HG03064 (cell line): Measurements from ENCODE around the gene MEDAG.

Source experiments
- ATAC-seq: cut with Tn5 transposase; IDR thresholded peaks from one replicate; pipeline ENCODE4 v1.9.1; 2021; ENCODE audit warnings: low read depth; ENCODE audit not compliant: unreplicated experiment

Gene MEDAG

DNA sequence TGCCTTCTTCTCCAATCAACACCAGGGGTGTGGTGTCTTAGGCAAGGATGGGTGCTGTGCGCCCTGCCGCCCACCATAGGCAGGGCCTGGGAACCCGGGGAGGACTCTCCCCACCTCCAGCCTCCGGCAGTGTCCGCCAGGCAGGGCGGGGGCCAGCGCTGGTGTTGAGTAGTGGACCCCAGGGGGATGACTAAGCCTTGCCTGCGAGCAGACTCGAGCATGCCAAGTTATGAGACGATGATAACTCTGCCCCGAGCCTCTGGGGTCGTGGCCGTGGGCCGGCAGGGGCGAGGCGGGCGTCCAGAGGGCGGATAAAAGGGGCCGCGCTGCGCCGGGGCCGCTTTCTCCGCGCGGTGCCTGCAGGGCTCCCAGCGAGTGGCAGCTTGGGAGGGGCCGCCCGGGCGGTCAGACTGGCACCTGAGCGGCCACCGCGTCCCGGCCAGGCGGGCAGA lies at the start of gene MEDAG:
Gene MEDAG (plus strand): TSS at position 340 of the 452 bp plus-strand sequence. CDS start 245 bp downstream, outside the sequence.
- no peak for ATAC-seq

- ATAC-seq = no peak
Observed at GRCh38 chr13:30857018-30857417, 49.1 kb upstream of the MEDAG start.

DNA sequence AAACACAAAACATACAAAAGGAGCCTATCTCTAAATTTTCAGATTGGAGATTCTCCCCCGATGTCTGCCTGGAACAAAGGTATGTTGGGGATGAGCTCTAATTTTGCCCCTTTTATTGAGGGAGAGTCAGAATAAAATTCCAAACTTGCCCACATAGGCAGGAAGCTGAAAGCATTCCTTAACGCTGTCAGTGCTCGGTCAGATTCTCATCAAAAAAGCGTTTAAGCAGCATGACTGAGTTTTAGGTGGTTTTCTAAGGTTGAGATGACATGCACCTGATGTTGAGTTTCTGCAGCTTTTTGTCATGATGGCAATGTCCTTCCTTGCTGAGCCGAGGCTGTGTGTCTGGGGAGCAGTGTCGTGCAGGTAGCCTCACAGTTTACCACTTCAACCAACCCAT lies 48.4 kb upstream of the MEDAG start:
- no peak for ATAC-seq

- ATAC-seq = no peak
Observed at GRCh38 chr13:30859326-30859725, 46.7 kb upstream of the MEDAG start.

GRCh38 chr13:30861163-30861562 lies 44.9 kb upstream of the MEDAG start:
- no peak for ATAC-seq

DNA sequence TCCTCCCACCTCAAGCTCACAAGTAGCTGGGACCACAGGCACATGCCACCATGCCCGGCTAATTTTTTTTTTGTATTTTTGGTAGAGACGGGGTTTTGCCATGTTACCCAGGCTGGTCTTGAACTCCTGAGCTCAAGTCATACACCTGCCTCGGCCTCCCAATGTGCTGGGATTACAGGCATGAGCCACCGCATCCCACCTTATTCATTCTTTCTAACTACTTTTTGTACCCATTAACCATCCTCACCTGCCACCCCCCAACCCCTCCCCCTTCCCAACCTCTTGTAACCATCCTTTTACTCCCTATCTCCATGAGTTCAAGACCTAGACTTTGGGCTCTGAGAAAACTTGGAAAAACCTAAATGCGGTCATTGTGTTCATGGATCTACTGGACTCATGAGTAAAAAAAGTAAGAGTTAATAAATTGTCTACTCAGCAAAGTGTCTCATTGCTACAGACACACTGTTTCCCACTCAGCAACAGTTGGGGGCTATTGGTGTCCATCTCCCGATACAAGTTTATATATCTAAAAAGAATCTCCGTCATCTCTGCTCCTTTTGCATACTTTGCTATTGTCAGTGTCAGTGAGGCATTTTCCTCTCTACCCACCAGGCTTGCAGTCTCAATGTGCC lies 44.1 kb upstream of the MEDAG start:
- no peak for ATAC-seq

DNA sequence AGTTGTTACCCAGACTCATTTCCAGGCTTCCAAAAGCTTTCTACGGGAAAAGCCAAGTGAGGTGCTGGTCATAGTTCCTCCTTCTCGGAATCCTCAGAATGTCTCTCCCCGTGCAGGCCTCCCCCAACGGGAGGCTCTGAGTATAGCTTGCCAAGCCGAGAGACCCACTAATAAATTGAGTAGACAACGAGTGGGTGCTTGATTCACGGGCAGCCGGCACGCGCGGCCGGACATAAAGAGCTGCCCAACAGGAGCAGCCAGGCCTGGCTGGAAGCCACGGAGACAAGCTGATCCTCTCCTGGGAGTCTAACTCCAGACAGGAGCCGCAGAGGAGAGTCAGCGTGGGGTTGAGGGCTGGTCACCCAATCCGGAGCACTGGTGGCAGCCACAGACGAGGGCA lies 43.4 kb upstream of the MEDAG start:
- no peak for ATAC-seq

GRCh38 chr13:30863231-30863630 lies 42.8 kb upstream of the MEDAG start:
- ATAC-seq = no peak

GRCh38 chr13:30863796-30864195 lies 42.3 kb upstream of the MEDAG start:
- no peak for ATAC-seq

- ATAC-seq = no peak
Observed at GRCh38 chr13:30864433-30865122, 41.5 kb upstream of the MEDAG start.

DNA sequence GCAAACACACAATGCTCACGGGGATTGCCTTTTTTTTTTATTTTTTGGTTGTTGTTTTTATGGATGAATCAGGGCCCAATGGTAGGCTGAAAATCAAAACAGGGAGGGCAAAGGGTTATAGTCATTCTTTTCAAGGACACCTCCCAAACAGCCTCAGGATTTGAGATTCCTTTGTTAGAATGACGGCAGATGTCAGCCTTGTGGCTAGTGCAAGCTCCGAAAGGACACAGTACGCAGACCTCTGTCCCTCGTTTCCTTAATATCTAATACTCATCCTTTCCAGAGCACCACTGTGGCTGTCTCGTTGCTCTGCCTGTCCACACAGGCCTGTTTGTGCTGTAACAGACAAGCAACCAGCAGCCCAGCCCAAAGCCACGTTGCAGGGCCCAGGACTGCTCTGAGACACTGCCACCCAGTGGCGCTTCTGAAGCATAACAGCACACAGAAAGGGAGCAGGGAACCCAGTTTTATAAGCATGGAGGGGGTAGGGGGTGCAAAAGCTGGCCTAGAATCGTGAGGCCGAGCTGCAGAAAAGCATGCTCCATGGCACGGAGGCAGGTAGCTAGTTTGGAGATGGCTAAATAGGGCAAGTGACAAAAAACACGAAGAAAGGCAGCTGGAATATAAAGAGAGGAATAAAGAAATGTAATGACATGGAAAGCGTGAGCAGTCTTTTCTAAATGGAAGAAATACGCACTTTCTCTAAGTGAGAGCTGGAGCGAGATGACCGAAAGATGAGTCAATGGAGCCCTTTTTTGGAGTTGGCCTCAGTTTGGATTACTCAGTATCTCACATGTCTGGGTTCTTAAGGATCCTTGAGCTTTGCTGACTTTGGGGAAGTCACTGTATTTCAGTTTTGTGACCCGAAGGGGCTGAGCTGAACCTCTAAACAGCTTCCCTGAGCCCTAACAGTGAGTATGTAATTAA lies 40.7 kb upstream of the MEDAG start:
- ATAC-seq = no peak

- no peak for ATAC-seq
Observed at GRCh38 chr13:30866677-30867076, 39.4 kb upstream of the MEDAG start.

DNA sequence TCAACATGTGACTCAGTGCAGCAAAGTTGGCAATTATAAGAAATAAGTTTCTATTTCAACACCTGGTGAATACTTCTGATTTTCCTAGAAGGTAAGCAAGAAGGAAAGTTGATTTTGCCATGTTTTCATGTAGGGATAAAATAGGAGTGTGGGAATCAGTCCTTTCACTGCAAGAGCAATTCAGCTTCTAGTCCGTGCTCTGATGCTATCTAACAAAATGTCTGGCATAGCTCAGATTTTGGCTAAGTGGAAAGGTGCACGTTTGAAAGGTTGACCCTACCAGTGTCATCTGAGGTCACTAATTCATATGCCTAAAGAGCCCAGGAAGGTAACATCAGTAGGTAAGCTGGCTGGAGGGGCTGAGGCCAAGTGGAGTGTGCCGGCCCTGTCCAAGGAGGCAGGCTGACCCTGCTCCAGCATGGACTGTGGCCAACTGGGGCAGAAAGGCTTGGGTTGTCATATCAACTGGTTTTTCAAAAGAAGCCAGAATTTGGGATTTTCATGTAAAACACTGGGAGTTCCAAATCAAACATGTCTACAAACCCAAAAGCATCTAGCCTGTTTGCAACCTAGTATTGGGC lies 38.9 kb upstream of the MEDAG start:
- ATAC-seq = no peak

DNA sequence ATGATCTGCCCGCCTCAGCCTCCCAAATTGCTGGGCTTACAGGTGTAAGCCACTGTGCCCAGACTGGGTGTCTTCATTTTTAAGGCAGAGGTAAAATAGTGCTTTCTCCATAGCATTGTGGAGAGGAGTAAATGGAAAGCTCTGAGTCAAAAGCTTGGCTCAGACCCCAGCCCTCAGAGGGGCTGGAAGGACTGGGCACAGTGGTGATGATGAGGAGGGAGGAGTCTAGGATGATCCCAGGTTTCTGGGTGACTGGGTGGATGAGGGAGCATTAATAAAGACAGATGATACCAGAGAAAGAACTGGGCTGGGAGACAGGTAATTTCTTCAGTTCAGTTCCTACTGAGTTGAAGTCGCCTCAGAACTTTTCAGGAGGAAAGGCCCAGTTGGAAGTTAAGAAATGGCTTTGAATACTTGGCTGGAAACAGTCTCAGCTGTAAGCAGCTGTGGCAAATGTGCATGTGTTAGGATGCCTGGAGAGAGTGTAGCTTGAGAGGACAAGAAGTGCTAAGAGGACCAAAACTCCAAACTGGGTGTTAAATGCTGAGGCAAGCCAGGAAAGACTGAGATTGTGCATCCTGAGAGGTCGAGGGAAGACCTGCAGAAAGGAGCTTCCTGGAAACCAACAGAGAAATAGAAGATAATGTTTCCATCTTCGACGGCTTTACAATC lies 37.1 kb upstream of the MEDAG start:
- no peak for ATAC-seq

DNA sequence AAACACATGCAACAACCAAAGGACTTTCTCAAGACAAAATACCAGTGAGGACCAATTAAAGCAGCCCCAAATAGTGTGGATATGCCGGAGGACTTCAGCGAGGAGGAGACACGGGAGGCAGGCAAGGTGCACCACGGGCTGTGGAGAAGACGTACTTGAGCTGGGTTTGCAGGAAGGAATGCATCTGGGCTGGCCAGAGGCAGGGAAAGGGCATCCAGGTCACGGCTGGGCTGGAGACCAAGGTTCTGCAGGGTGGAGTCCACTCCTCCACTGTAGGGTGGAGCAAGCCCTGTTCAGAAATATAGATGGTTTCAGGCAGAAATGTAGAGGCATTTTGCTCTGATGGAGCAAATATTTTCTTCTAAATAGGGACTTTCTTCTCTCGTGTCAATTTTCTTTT lies 36.6 kb upstream of the MEDAG start:
- no peak for ATAC-seq

GRCh38 chr13:30870049-30870884 lies 35.8 kb upstream of the MEDAG start:
- no peak for ATAC-seq

GRCh38 chr13:30870916-30871587 lies 35.0 kb upstream of the MEDAG start:
- no peak for ATAC-seq

GRCh38 chr13:30871588-30872275 lies 34.3 kb upstream of the MEDAG start:
- no peak for ATAC-seq

GRCh38 chr13:30872276-30872594 lies 33.8 kb upstream of the MEDAG start:
- no peak for ATAC-seq
